GM12801 (cell line): ENCODE data around the gene CD47.

ENCODE experiments used
- TF ChIP-seq, protein P1 (sequence below): IDR thresholded peaks from one replicate; pipeline ENCODE4 v1.5.1; 2011; ENCODE audit warnings: control low read depth; ENCODE audit not compliant: insufficient read length; ENCODE audit errors: extremely low read depth

Gene CD47

DNA sequence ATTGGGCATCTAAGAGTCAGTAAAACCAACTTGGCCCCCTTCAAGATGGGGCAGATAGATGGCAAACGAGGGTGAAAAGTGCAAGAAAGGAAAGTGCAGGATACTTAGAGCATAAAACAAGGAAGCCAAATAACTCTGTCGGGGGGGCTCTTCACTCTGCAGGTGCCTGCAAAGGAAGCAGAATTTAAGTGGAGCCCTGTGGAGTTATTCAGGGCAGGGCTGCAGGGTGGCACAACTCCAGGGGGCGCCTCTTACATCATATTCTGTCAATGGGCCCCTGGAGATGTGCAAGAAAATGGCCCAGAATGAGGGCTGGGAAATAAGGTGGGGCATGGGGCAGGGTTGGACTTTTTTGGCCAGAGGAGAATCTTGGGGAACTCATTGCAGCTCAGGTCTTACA lies 69.7 kb downstream of the CD47 start:
- TF ChIP-seq, protein P1, sequence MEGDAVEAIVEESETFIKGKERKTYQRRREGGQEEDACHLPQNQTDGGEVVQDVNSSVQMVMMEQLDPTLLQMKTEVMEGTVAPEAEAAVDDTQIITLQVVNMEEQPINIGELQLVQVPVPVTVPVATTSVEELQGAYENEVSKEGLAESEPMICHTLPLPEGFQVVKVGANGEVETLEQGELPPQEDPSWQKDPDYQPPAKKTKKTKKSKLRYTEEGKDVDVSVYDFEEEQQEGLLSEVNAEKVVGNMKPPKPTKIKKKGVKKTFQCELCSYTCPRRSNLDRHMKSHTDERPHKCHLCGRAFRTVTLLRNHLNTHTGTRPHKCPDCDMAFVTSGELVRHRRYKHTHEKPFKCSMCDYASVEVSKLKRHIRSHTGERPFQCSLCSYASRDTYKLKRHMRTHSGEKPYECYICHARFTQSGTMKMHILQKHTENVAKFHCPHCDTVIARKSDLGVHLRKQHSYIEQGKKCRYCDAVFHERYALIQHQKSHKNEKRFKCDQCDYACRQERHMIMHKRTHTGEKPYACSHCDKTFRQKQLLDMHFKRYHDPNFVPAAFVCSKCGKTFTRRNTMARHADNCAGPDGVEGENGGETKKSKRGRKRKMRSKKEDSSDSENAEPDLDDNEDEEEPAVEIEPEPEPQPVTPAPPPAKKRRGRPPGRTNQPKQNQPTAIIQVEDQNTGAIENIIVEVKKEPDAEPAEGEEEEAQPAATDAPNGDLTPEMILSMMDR: no peak

DNA sequence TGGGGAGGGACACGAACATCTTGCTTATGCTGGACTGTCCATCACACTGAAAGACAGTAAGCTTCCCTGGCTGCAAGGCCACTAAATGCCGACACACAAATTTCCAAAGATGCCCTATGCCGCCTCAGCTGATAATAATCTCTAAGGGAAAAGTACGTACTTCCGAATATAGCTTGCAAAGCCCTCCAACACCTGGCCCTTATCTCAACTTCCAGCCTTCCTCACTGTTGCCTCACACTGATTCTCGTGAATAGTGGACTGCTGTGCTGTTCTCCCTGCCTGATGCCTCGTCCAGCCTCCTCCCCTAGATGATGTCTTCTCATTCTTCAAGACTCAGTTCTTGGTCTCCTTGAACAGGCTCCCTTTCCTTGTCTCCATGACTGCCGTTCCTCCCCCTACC lies 72.3 kb downstream of the CD47 start:
- TF ChIP-seq, protein P1: no peak

DNA sequence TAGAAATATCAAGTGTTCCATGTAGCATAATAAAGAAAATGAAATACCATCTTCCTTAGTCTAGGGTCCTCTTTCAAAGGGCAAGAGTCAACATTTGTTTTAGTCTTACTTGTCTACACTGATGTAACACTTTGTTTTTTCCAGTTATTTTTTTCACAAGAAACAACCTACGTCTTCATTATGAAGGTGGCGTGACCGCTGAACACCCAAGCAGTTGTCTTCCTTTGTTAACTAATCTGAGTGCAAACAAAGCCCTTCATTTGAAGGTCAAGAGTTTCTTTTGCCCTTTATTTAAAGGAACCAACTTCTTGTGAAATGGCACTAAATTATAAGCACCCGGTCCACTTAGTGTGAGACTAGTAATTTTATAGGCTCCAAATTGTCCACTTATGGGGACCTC lies 73.2 kb downstream of the CD47 start:
- TF ChIP-seq, protein P1: no peak

DNA sequence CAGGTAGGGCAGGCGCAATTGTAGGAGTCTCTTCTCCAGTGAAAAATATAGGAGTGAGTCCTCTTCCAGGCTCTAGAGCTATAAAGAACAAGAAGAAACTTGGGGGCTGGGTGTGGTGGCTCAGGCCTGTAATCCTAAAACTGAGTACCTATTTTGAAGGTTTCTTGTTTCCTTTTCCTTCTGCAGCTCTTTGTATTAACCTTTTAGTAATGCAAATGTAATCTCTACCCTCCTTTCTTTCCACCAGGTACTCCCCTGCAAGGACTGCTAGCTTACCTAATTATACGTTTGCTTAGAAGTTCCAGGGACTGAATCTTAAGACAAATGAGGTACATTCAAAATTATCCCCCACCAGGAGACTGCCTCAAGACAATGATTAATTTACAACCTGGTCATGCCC lies 75.9 kb downstream of the CD47 start:
- TF ChIP-seq, protein P1: no peak

DNA sequence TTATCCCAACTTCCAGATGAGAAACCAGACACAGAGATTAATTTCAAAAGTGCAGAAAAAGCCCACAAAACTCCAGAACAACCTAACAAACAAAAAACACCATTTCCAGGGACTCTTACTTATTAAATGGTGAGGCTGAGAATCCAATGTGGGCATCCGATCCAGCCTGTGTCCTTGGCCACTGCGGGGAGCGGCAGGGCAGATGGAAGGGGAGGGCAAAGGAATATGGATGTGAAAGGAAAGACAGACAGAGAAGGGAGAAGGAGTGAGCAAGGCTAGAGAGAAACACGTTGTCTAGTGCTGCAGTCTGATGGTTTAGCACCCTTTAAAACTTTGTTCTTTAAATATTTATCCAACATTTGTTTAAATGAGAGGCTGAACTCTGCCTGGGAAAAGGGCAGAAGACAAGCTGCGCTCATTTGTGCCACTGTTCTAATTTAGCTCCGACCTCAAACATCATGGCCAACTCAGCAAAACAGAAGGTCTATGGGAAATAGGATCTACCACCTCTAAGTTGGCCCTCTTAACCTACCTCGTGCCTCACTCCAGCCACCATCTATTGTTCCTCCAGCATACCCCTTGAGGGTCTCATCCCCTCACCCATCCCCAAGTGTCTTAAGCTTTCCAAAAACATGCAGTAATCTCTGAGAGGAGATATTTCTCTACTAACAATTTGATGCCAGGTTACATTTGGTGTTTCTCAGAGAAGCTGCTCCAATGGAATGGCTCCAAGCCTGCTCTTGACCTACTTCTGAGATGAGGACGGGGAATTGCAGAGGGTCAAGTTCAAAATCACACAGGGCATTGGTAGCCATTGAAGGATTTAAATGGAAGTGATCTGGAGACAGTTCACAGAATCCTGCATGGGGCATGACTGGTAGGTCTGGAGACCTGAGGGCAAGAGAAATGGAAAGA lies 77.4 kb downstream of the CD47 start:
- TF ChIP-seq, protein P1: no peak

DNA sequence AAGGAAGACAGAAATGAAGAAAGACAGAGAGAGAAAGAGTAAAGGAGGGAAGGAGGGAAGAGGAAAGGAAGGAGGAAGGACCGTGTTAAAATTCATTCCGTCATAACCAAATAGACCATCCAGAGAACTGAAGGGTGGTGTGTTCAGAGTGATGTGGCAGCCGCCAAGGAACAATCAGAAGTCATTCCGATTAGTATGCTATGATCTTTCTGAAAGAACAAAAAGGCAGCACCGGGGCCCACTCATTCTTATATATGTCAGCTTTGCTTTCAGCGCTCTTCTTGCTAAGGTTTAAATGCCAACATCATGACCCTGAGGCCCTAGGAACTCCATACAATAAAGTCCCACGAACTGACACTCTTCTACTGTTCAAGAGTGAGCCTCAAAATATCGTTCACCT lies 78.5 kb downstream of the CD47 start:
- TF ChIP-seq, protein P1: no peak

DNA sequence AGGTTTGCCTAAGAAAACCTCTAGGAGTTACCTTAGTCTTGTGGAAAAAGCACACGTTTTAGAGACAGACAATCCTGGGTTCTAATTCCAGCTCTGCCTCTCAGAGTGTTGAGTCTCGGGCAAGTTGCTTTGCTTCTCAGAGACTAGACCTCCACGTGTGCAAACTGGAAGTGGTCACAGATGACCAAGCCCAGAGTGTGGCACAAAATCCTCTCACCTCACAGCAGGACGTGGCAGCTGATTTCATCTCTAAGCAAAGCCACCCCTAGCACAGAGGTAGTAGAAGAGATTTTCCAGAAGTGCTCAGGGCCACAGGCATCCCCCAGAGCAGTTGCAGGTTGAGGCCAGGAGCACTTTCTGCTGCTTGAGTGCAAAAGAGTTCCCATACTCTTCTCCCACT lies 79.2 kb downstream of the CD47 start:
- TF ChIP-seq, protein P1: no peak
